HPDE6-E6E7 (cell line): ENCODE measurements around the gene ZNF521.
A peak's percentile ranks its signal among the peaks of the same experiment; 100 is the strongest.

Experiments
- DNase-seq: peaks from one replicate; pipeline ENCODE4 v3.0.0; 2011; ENCODE audit warnings: missing footprints; ENCODE audit errors: extremely low spot score

ZNF521 gene

DNA sequence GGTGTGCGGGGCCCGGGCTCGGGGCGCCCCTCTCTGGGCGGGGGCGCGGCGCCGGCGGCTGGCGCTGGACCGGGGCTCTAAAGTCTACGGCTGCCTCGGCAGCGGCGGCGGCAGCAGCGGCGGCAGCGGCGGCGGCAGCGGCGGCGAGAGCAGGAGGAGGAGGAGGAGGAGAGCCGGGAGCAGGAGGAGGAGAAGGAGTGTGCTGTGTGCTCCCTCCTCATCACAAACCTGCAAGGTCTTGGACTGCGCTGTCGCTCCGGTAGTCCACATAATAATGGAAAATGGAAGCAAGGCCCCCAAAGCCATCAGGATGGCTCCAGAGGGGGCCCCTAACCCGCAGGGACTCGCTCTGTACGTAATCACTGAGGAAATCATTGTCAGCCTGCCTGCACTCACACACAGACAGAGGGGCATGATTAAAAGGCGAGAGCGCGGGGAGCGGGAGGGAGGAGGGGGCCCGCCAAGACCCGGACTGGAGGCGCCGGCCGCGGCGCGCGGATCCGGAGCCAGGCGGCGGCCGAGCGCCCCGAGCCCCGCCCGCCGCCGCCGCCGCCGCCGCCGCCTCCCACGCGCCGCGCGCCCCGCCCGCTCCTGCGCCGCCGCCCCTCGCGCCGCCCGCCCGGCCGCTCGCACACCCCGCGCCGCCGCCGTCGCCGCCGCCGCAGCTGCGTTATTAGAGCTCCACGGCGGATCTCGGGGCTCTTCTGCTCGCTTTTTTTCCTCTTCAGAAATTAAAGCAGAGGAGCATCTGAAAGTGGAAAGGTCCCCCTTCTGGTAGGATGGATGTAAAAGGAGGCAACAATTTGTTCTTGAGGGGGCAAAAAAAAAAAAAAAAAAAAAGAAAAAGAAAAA is at the start of gene ZNF521:
ZNF521 (minus strand) TSS at position 390 of the 852 bp plus-strand sequence. CDS start 1,220 bp downstream, outside the sequence.
- peak; percentile 8 for DNase-seq

DNA sequence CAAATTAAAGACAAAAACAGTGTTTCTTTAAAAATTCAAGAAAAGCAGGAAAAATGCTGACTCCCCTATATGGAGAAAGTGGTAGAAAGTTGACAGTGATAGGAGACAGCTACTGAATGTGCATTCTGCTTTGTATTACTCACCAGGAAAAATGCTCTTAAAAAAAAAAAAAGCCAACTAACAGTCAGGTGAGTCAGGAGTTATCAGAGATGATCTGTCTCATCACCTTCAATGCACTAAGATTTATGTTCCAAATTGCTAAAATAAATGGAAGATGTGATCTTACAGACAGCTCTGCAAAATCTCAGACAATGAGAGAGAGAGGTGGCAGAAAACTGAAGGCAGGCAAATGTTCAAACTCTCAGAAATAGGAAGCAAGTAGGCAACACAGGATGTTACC is 47.6 kb upstream of the ZNF521 start:
- DNase-seq, result no peak

DNA sequence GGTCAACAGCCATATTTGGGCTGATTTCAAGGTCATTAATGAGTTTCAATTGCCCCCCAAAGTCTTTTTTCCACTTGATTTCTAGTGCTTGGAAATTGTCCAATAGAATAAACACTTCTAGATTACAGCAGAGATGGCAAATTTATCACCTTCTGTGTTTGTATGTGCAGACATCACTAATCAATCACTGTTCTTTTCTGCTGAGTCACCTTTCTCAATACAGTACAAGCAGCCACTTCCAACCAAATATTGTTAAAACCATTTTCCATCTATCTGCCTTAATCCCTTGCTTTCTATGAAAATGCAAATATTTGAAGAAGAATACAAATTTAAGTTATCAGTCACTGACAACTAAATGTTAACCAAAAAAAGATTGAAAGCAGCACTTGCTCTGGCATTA is 40.2 kb upstream of the ZNF521 start:
- DNase-seq, result no peak

GRCh38 chr18:25373432-25374179 is 21.6 kb upstream of the ZNF521 start:
- no peak for DNase-seq

DNA sequence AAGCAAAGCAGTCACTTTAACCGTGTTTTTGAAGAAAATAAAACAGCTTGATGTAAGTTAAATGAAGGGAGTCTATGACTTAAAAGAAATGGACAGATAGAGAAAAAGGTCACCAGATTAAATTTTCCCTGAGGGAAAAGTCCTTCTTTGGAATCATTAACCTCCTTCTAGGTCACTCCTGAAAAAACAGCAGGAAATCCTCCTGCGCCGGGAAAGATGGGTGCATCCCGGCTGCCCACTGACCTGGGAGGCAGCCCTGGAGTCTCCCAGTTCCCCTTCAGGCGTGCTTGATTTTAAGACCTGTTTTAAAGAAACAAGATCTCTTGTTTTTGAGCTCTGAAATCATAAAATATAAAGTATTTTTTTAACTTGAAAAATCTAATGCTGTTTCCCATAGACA is 18.4 kb upstream of the ZNF521 start:
- DNase-seq, result no peak

- DNase-seq, result no peak
These were observed 13.3 kb upstream of the ZNF521 start for GRCh38 chr18:25365242-25365641.

- DNase-seq, result no peak
These were observed 12.8 kb upstream of the ZNF521 start for GRCh38 chr18:25364732-25365131.

DNA sequence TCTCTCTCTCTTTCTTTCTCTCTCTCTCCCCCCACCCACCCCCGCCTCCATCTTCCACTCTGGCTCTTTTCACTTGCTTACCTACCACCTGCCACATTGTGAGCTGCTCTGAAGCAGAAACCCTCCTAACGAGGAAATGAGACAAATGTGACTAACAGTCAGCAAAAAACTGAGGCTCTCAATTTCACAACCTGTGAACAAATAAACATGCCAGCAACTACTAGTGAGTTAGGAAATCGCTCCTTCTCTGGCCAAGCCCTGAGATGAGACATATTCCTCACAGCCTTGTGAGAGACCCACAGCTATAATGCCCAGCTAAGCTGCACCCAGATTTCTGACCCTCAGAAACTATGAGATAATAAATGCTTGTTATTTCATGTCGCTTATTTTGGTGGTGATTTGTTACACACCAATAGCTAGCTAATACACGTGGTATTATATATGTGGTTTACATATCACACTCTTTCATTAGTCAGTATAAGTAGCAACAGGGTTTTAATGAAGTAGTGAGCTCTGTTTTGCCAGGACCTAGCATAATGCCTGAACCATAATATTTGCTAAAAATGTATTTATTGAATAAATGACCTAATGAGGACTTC is 8.4 kb upstream of the ZNF521 start:
- no peak for DNase-seq

DNA sequence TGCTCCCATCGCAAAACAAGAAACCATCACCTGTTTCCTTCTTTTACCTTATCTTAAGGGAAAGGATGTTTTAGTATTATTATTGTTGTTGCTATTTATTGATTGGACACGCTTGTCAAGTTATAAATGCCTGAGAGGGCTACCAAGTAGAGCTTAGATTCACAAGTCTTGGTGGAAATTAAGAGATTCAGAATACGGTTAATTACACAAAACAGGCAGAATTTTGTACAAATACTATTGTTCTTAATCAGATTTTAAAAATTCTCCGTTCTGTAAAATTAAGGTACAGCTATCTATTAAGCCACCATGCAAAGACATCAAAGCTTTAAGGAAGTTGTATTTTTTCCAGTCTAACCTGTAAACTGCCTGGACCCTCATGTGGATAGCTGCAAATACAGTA is 1.1 kb upstream of the ZNF521 start:
- DNase-seq, result no peak

DNA sequence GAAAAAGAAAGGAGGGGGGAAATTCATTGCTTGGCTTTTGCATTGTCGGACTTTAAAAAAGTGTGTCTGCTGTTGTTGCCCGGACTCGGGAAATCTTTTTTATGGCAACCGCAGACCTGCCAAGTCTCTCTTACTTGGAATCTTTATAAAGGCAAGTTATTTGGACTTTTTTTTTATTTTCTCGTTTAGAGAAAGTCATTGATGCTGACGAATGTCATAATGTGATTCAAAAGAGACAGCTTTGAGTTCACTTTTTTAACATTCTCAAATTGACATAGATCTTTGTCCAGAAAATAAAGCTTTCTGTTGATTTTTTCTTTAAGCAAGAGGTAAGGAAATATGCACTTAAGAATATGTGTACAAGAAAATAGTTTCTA is 651 bp upstream of the ZNF521 start:
- no peak for DNase-seq

- DNase-seq, result no peak
These were observed 638 bp downstream of the ZNF521 start for GRCh38 chr18:25351280-25351775.

- DNase-seq, result no peak
These were observed 1.3 kb downstream of the ZNF521 start for GRCh38 chr18:25350489-25351251.

DNA sequence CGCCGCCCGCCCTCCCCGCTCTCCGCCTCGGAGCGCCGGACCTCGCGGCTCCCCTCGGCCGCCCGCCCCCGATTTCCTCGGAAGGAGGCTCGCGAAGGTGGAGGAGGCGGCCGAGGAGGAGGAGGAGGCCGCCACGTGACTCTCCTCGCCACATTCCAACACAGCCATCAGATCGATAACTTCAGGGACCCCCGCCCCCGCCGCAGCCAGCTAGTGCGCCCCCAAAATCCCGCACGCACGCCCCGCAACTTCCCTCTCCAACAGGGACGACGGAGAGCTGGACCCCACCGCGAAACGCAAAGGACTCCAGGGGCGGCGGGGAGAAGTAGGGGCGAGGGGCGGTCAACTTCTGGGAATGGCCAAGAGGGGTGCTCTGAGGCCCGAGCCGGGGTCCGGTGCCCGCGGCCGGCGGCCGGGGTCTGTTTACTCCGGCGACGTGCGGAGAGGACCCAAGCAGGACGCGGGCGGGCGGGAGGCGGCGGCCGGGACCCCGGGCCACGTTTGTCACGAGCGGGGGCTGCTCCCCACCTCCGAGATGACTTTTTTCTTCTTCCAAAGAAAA is 2.0 kb downstream of the ZNF521 start:
- DNase-seq, result no peak

GRCh38 chr18:25349131-25349925 is 2.6 kb downstream of the ZNF521 start:
- no peak for DNase-seq

DNA sequence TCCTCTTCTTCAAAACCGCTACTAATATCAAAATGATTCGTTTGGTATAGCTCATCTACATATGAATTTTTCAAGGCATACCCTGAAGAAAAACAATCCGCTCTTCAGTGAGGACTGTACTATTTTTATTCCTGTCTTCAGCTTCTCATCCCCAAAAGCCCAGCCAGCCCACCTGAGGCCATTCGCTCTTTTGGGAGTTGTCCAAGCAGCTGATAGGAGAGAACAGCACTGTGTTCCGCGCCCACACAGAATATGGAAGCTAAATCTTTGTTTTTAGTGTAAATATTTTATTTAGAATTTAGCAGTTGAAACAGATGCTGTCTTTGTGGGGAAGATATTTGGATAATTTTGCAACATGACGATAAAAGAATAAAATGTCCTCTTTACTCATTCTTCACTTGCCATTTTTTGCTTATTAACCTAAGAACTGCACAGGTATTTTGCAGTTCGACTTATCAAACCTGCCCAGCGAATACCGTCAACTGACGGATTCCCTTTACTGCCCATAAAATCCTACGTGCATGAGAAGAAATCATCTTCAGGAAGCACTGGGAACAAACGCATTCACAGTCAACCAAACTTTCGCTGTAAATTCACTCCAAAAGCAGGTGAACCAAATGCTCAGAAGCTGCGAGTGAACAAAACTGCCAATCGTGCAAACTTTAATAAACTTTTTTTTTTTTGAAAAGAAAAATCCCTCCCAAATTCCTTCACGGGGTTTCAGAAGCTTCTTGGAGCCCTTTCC is 3.4 kb downstream of the ZNF521 start:
- DNase-seq, result no peak

DNA sequence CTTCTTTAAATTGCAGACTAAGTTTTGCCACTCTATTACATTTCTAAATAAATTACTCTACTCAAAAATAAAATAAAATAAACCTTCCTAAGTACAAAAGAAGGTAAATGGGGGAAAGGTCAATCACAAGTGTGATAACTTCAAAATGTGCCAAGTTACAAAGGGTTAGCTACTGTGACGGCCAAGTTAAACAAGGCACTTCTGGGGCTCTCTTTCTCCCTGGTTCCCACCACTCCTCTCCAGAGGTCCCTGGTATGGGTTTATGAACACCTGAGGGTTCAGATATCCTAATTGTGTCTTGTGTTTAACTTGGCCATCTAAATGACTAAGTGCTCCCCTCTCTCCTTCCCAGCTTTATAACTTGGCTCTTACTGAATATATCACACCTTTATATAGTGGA is 5.4 kb downstream of the ZNF521 start:
- DNase-seq, result no peak

DNA sequence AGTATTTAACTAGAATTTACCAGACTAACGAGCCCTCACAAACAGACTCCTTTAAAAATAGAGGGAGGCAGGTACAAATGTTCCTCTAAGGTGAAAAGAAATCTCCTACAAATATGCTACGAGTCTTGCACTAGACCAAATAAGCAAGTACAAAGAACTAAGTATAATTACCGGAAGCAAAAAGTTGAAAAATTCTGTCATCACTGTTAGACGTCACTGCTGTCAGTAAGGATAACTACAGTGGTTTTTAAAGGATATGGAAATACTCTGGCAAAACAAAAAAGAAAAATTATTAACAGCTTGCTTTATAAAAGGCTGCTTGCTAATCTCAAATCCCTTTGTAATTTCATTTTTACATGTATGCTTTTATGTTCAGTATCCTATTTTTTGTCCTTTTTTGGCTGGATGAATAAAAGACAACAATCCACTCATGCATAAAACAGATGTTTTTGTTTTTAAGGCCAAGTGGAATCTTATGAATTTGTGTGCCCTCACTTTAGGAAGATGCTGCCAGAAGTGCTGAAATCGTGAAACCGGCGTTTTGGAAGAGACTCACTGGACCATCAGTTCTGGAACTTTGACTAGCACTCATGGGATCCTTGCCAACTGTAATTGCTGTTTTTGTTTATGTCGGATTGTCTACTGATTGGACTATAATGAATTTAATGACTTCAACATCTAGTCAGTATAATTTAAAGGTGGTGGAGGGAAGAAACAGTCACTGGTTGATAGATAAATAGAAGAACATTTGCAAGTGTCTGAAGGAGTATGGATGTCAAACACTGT is 6.7 kb downstream of the ZNF521 start:
- DNase-seq, result no peak

DNA sequence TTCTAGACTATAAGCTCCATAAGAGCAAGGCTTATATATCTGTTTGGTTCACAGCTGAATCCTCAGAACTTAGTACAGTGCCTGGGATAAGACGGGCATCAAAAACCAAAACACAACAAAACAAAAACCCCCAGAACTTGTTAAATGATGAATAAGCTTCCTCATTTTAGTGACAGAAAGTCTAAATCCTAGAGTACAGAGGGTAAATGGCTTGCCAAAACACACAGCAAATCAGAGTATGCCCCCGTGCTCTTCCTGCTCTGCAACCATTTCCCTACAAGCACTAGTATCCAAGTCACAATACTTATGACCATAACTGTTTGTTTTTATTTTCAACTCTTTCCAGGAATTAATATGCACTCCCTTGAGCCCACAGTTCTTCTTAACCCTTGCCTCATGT is 10.1 kb downstream of the ZNF521 start:
- no peak for DNase-seq

DNA sequence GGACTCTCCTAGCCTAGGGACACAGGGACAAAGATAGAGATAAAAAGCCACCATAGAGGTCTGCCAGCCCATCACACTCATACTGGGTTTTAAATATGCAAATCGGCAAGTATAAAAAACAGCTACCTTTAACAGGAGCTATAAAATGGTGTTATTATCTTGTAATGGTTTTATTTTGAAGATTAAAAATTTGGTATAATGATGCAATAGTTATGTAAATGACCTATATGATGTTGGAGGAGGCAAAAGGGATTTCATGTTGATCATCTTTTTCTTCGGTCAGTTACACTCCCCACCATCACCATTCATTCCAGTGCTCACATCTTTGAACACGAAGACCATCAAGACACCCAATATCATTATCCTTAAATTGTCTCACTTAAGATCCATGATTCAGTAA is 11.2 kb downstream of the ZNF521 start:
- no peak for DNase-seq
